Stimulated activated naive CD4-positive, alpha-beta T cell (primary cell): ENCODE results near the gene NR5A2.

ENCODE experiments used
- DNase-seq, 6 experiments: peaks; one replicate each; lab custom pipeline; 2025; lab: John Stamatoyannopoulos, UW

The NR5A2 gene

GRCh38 chr1:200035956-200036618, 8.6 kb downstream of the NR5A2 start:
- DNase-seq: no peak

- DNase-seq: no peak
These were observed 9.2 kb downstream of the NR5A2 start for GRCh38 chr1:200036619-200037270.

- DNase-seq: no peak
These were observed 10.0 kb downstream of the NR5A2 start for GRCh38 chr1:200037501-200037900.

GRCh38 chr1:200037904-200038303, 10.4 kb downstream of the NR5A2 start:
- DNase-seq: no peak

- DNase-seq: no peak
These were observed 10.9 kb downstream of the NR5A2 start for GRCh38 chr1:200038325-200038980.

- peak in 1 of 6 experiments; percentile 4 for DNase-seq
These were observed 11.7 kb downstream of the NR5A2 start for GRCh38 chr1:200038981-200039848.

- DNase-seq: no peak
These were observed 12.5 kb downstream of the NR5A2 start for GRCh38 chr1:200039849-200040474.

GRCh38 chr1:200040481-200041138, 13.1 kb downstream of the NR5A2 start:
- no peak for DNase-seq

GRCh38 chr1:200041337-200042118, 14.0 kb downstream of the NR5A2 start:
- no peak for DNase-seq

- no peak for DNase-seq
These were observed 14.6 kb downstream of the NR5A2 start for GRCh38 chr1:200042119-200042551.

GRCh38 chr1:200042552-200043335, 15.2 kb downstream of the NR5A2 start:
- DNase-seq: no peak

- DNase-seq: no peak
These were observed 15.8 kb downstream of the NR5A2 start for GRCh38 chr1:200043336-200043668.

- no peak for DNase-seq
These were observed 18.6 kb downstream of the NR5A2 start for GRCh38 chr1:200046115-200046514.

GRCh38 chr1:200048244-200048643, 20.7 kb downstream of the NR5A2 start:
- no peak for DNase-seq

- DNase-seq: no peak
These were observed 22.3 kb downstream of the NR5A2 start for GRCh38 chr1:200049810-200050209.

GRCh38 chr1:200051620-200052019, 24.1 kb downstream of the NR5A2 start:
- no peak for DNase-seq

GRCh38 chr1:200053091-200053490, 25.6 kb downstream of the NR5A2 start:
- no peak for DNase-seq

GRCh38 chr1:200053646-200054045, 26.1 kb downstream of the NR5A2 start:
- no peak for DNase-seq

GRCh38 chr1:200058341-200058740, 30.8 kb downstream of the NR5A2 start:
- no peak for DNase-seq

- DNase-seq: no peak
These were observed 34.6 kb downstream of the NR5A2 start for GRCh38 chr1:200062143-200062542.
